H1 (cell line): ENCODE results near the gene HOMER2. TPM values are rescaled to one million over a fixed set of nuclear protein-coding genes. Genes with fewer than 3 reads are reported as not detected.

Source experiments
- CTCF ChIP-seq, 3 experiments: IDR thresholded peaks; 1 replicate in 2 of 3; 2 replicates in 1 of 3; pipeline versions ENCODE4 v1.5.1 to v1.6.1; 2011; ENCODE audit warnings: low read length in 3 of 3, mild to moderate bottlenecking in 3 of 3, inconsistent platforms in 2 of 3, low read depth in 1 of 3, moderate library complexity in 1 of 3; ENCODE audit not compliant: insufficient read depth in 1 of 3; ENCODE audit errors: control extremely low read depth in 1 of 3
- GABPA ChIP-seq: IDR thresholded peaks from 2 replicates; pipeline ENCODE4 v1.6.1; 2011; ENCODE audit warnings: mild to moderate bottlenecking, low read length, moderate library complexity, borderline replicate concordance; ENCODE audit not compliant: insufficient read depth
- KDM4A ChIP-seq: IDR thresholded peaks from one replicate; pipeline ENCODE4 v1.7.1; 2012; ENCODE audit warnings: low read depth, mild to moderate bottlenecking, moderate library complexity, low read length, inconsistent platforms; ENCODE audit not compliant: severe bottlenecking
- MAFK ChIP-seq: IDR thresholded peaks from 2 replicates; pipeline ENCODE4 v1.6.1; 2012; ENCODE audit warnings: low read depth, mild to moderate bottlenecking, improper control_type of control experiment, low read length
- RBBP5 ChIP-seq: IDR thresholded peaks from 2 replicates; pipeline ENCODE4 v1.7.1; 2012; ENCODE audit warnings: low read depth, mild to moderate bottlenecking, inconsistent platforms, low read length, moderate library complexity, borderline replicate concordance
- SAP30 ChIP-seq: fragments of 300-600 bp; sonication (generic); IDR thresholded peaks from 2 replicates; pipeline ENCODE4 v1.7.1; 2012; ENCODE audit warnings: low read length, moderate library complexity, mild to moderate bottlenecking, inconsistent platforms; ENCODE audit not compliant: insufficient read depth, insufficient replicate concordance
- SIN3A ChIP-seq, 2 experiments: IDR thresholded peaks in 1 of 2; conservative IDR thresholded peaks in 1 of 2; 2 replicates each; pipeline ENCODE4 v1.6.1; 2011 to 2012; ENCODE audit warnings: low read length in 2 of 2, improper control_type of control experiment in 1 of 2, low read depth in 1 of 2, mild to moderate bottlenecking in 1 of 2
- SP1 ChIP-seq: IDR thresholded peaks from 2 replicates; pipeline ENCODE4 v1.6.1; 2011; ENCODE audit warnings: low read depth, low read length
- polyA plus RNA-seq, 7 experiments: library from polyadenylated mRNA; depleted of rRNA in 3 of 7; stranded (reverse) in 5 of 7; unstranded in 2 of 7; fragments of >200 nt in 5 of 7; fragments of 200-250 nt in 2 of 7; gene quantifications; 1 replicate in 5 of 7; 2 replicates in 1 of 7; 4 replicates in 1 of 7; pipeline versions ENCODE4 v1.2.1 to v1.2.3, GENCODE V29; 2011 to 2013; ENCODE audit warnings: missing spikeins in 2 of 7, mixed read lengths in 2 of 7
- total RNA-seq: library from RNA; stranded (reverse); fragmentation: NEBNext Ultra II Directional; extraction: Animal tissue kit (Norgen Biotek cat#: 25700); gene quantifications from 2 replicates; pipeline ENCODE4 v1.2.1, GENCODE V29; 2021
- TF ChIP-seq, protein P1 (sequence below): fragments of 300-600 bp; sonication (generic); IDR thresholded peaks from 2 replicates; pipeline ENCODE4 v1.7.1; 2012; ENCODE audit warnings: low read length, moderate library complexity, mild to moderate bottlenecking, inconsistent platforms; ENCODE audit not compliant: insufficient replicate concordance

Gene HOMER2
- total and polyA plus RNA-seq, 2 of the 8 experiments (the other 6 are each of a cell fraction or from before 2014, with no cell fraction given): 12.5 to 27.6 TPM

GRCh38 chr15:82937712-82938058 lies 14.8 kb downstream of the HOMER2 start (continued):
- TF ChIP-seq, protein P1, sequence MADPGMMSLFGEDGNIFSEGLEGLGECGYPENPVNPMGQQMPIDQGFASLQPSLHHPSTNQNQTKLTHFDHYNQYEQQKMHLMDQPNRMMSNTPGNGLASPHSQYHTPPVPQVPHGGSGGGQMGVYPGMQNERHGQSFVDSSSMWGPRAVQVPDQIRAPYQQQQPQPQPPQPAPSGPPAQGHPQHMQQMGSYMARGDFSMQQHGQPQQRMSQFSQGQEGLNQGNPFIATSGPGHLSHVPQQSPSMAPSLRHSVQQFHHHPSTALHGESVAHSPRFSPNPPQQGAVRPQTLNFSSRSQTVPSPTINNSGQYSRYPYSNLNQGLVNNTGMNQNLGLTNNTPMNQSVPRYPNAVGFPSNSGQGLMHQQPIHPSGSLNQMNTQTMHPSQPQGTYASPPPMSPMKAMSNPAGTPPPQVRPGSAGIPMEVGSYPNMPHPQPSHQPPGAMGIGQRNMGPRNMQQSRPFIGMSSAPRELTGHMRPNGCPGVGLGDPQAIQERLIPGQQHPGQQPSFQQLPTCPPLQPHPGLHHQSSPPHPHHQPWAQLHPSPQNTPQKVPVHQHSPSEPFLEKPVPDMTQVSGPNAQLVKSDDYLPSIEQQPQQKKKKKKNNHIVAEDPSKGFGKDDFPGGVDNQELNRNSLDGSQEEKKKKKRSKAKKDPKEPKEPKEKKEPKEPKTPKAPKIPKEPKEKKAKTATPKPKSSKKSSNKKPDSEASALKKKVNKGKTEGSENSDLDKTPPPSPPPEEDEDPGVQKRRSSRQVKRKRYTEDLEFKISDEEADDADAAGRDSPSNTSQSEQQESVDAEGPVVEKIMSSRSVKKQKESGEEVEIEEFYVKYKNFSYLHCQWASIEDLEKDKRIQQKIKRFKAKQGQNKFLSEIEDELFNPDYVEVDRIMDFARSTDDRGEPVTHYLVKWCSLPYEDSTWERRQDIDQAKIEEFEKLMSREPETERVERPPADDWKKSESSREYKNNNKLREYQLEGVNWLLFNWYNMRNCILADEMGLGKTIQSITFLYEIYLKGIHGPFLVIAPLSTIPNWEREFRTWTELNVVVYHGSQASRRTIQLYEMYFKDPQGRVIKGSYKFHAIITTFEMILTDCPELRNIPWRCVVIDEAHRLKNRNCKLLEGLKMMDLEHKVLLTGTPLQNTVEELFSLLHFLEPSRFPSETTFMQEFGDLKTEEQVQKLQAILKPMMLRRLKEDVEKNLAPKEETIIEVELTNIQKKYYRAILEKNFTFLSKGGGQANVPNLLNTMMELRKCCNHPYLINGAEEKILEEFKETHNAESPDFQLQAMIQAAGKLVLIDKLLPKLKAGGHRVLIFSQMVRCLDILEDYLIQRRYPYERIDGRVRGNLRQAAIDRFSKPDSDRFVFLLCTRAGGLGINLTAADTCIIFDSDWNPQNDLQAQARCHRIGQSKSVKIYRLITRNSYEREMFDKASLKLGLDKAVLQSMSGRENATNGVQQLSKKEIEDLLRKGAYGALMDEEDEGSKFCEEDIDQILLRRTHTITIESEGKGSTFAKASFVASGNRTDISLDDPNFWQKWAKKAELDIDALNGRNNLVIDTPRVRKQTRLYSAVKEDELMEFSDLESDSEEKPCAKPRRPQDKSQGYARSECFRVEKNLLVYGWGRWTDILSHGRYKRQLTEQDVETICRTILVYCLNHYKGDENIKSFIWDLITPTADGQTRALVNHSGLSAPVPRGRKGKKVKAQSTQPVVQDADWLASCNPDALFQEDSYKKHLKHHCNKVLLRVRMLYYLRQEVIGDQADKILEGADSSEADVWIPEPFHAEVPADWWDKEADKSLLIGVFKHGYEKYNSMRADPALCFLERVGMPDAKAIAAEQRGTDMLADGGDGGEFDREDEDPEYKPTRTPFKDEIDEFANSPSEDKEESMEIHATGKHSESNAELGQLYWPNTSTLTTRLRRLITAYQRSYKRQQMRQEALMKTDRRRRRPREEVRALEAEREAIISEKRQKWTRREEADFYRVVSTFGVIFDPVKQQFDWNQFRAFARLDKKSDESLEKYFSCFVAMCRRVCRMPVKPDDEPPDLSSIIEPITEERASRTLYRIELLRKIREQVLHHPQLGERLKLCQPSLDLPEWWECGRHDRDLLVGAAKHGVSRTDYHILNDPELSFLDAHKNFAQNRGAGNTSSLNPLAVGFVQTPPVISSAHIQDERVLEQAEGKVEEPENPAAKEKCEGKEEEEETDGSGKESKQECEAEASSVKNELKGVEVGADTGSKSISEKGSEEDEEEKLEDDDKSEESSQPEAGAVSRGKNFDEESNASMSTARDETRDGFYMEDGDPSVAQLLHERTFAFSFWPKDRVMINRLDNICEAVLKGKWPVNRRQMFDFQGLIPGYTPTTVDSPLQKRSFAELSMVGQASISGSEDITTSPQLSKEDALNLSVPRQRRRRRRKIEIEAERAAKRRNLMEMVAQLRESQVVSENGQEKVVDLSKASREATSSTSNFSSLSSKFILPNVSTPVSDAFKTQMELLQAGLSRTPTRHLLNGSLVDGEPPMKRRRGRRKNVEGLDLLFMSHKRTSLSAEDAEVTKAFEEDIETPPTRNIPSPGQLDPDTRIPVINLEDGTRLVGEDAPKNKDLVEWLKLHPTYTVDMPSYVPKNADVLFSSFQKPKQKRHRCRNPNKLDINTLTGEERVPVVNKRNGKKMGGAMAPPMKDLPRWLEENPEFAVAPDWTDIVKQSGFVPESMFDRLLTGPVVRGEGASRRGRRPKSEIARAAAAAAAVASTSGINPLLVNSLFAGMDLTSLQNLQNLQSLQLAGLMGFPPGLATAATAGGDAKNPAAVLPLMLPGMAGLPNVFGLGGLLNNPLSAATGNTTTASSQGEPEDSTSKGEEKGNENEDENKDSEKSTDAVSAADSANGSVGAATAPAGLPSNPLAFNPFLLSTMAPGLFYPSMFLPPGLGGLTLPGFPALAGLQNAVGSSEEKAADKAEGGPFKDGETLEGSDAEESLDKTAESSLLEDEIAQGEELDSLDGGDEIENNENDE: no peak
- no peak for TF ChIP-seq SP1
- no peak for TF ChIP-seq GABPA
- no peak for TF ChIP-seq SIN3A (conservative IDR thresholded peaks at IDR 0.05 in 1 of 2, IDR thresholded peaks at IDR 0.05 in 1 of 2; ENCODE audit: low read depth in 1 of 2, low read length in 2 of 2)
- no peak for TF ChIP-seq KDM4A
- TF ChIP-seq SAP30: no peak
- no peak for TF ChIP-seq RBBP5
- no peak for TF ChIP-seq MAFK
- TF ChIP-seq CTCF (IDR thresholded peaks at IDR 0.05; ENCODE audit: control extremely low read depth in 1 of 3, insufficient read depth in 1 of 3, low read depth in 1 of 3, low read length in 3 of 3): no peak
